ENCODE measurements around the gene ASB4.
A peak's percentile ranks its signal among the peaks of the same experiment; 100 is the strongest.
"Not testable (repeated sequence)": the region's sequence is repeated elsewhere in the genome, so short reads cannot be mapped to it uniquely, and the experiment has no call there.

ASB4 gene, protein sequence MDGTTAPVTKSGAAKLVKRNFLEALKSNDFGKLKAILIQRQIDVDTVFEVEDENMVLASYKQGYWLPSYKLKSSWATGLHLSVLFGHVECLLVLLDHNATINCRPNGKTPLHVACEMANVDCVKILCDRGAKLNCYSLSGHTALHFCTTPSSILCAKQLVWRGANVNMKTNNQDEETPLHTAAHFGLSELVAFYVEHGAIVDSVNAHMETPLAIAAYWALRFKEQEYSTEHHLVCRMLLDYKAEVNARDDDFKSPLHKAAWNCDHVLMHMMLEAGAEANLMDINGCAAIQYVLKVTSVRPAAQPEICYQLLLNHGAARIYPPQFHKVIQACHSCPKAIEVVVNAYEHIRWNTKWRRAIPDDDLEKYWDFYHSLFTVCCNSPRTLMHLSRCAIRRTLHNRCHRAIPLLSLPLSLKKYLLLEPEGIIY

DNA sequence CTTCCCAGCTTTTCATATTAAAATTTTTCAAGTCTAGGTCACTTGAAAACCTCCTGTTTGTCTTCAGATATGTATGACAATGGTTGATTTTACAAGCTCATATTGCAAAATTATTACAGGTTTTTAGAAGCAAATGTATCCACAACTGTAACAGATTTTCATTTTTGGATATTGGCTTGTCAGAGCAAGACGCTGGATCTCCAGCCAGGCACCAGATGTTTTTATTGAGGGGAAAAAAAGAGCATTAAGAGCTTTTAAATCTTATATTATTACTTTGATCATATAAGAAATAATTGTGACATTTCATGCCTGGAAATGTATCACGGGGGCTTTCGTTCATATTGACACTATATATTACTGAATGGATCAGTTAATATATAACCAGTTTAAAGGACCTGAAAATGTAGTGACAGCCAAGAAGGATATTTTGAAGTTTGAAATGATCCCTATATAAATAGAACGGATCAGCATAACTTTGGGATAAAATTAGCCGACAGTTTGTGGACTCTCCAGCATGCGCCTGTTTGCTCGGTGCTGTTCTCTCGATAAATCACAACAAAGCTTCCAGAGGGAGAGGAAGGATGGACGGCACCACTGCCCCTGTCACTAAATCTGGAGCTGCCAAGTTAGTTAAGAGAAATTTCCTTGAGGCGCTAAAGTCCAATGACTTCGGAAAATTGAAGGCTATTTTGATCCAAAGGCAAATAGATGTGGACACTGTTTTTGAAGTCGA lies at the start of gene ASB4:
Gene ASB4, plus strand, starts transcription at position 553 of the 733 bp plus-strand sequence. Its CDS starts 29 bp downstream, at position 582.
- no peak for DNase-seq

DNA sequence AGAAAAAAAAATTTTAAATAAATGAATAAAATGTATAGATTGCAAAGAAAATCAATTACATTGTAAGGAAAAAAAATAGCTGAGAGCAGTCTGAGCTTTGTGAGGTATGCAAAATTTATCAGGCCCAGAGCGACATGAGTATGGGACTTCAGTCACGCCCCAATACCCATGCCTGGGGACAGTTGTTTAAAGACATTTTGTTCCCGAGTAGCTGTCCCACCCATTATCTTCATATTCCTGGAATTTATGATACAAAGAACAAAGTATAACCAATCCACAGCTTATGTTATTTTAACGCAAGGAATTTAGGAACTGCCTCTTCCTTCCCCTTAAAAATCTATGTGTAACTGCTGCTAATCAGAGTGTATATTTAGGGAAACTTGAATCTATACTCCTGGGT lies 49.3 kb upstream of the ASB4 start:
- no peak for DNase-seq

DNA sequence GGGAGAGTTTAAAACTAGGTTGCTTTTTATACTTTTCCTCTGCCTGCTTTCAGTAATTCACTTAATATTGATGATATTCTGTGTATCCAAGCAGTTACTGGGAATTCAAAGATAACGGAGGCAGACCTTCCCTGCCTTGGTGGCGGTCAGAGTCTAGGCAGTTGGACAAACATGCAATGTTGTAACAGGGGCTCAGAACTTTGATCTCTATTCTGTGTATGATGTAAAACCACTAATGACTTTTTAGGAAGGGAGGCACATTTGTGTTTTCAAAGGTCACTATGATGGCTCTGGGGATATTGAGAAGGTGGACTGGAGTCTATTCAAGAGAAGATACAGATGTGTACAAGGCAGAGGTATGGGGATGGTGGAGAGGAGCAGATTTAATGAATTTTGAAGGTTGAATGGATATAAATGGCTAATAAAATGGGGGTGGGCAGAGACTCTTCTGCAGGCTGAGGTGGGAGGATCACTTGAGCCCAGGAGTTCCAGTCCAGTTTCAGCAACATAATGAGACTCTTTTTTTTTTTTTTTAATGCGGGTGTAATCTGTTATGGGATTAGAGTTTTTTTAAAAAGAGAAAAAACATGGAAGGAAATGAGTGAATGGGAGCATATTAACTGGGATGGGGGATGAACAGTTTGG lies 45.2 kb upstream of the ASB4 start:
- no peak for DNase-seq

DNA sequence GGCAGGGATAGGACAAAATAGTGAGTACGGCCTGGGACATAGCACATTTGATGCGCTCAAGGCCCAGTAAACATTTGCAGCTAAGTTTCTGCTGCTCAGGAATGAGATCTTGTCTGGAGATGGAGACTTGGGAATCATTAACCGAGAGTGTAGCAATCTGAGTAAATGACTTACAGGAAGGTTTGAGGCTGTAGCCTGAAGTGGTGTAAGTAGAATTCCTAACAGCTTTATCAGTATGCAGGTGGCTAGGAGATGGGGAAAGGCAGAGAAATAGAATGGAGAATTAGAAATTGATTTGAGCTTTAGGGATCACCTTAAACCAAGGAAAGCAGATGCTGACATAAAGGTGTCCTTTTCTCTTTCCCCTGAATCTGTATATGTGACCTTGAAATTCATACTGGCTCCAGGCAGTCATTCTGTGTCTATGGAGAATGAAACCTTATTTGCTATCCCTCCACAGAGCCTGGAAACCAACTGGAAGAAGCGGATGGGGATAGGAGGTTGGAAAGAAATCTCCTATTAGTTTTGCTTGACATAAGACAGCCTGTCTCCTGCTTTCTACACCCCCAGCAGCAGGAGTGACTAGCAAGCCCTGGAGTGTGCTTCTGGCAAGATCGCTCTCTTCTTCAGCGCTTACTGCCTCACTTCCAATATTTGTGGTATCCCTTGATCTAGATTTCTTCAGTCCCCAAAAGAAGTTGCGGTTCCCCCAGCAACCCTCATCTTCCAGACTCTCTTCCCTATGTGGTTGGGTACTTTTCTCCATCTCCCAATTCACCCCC lies 44.5 kb upstream of the ASB4 start:
- no peak for DNase-seq

DNA sequence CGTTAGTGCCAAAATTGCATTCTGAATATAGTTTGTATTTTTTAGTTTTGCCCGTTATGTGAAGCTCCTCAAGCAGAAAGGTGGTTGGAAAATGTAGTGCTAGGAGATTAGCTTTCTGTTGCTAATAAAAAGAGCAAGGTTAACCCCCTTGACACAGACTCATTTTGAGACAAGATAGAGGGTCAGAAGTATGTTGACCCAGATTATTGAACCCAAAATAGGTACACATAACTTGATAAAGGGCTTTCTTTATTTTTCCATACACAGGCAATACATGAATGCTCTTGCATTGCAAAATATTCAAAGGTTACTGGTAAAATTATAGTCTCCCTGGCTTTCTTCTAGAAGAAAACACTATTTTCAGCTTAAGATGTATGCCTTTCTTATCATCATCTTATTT lies 40.9 kb upstream of the ASB4 start:
- DNase-seq, result no peak

DNA sequence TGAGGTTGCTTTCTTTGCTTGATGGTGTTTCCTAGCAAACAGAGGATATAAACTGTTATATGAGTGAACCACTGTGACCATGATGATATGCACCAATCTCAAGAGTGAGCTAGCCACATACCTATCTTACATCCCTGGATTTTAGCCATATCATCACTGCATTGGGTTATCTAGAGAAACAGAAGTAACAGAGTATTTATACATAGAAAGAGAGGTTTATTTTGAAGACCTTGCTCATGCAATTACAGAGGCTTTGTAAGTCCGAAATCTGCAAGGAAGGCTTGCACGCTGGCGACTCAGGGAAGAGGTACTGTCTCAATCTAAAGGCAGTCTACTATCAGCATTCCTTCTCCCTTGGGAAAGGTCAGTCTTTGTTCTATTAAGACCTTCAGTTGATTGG lies 39.1 kb upstream of the ASB4 start:
- DNase-seq, result no peak

DNA sequence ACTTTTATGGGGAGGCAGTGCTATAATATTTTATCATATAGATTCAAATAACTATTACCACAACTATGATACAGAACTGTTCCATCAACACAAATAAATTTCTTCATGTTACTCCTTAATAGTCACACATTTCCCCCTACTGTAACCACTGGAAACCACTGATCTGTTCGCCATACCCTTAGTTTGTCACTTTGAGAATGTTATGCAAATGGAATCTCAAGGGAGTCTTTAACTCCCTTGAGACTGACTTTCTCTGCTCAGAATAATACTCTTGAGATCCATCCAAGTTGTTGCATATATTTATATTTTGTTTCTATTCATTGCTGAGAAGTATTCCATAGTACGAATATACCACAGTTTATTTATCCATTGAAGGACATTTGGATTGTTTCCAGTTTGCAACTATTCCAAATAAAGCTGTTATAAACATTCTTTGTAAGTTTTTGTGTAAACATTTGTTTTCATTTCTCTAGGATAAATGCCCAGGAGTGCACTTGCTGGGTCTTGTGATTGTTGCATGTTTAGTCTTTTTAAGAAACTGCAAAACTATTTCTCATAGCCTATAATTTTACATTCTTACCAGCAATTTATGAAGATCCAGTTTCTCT lies 31.2 kb upstream of the ASB4 start:
- no peak for DNase-seq

DNA sequence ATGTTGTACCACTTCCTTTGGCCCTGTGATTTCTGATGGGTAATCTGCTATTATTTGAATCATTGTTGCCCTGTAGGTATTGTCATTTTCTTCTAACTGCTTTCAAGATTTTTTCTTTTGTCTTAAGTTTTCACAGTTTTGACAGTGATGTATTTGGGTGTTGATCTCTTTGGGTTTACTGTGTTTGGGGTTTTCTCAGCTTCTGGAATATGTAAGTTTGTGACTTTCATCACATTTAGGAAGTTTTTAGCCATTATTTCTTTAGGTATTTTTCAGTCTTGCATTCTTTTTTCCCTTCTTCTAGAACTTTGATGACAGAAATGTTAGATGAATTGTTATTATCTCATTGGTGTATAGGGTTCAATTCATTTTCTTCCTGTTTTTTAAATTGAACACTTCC lies 27.8 kb upstream of the ASB4 start:
- no peak for DNase-seq

DNA sequence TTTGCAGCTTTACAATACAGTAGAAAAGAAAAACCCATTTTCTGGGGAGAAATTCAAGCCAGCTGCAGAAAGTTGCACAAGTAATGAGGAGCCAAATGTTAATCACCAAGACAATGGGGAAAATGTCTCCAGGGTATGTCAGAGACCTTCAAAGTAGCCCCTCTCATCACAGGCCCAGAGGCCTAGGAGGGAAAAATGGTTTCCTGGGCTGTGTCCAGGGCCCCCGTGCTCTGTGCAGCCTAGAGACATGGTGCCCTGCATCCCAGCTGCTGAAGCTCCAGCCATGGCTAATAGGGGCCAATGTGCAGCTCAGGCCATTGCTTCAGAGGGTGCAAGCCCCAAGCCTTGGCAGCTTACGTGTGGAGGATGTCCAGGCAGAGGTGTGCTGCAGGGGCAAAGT lies 25.1 kb upstream of the ASB4 start:
- not testable (repeated sequence) for DNase-seq

DNA sequence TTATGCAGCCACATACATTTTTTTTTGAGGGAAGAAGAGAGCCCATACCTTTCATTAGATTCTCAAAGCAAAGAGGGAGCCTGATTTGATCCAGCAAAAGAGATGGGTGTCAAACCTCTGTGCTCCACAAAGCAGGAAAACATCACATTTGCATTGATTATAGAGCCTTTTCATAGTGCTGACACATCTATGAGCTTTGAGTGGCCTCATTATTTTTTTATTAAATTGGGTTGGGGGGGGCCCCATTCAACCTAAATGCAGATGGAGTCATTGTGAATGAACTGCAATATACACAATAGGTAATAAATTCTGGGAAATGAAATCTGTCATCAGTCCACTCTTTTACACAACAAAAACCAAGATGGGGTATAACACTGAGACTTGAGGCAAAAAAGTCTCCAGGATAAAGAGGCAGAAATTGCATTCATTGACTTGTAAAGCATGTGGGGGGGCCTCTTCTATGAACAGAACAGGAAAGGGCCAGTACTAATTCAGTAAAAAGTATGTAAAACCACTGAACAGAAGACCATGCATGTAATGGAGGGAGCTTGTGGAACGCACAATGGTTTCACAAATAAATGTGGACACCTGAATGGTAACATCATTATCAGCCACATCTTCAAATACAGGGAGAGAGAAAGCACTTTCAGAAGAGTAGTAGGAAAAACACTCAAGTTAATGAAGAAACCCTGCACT lies 17.7 kb upstream of the ASB4 start:
- no peak for DNase-seq

DNA sequence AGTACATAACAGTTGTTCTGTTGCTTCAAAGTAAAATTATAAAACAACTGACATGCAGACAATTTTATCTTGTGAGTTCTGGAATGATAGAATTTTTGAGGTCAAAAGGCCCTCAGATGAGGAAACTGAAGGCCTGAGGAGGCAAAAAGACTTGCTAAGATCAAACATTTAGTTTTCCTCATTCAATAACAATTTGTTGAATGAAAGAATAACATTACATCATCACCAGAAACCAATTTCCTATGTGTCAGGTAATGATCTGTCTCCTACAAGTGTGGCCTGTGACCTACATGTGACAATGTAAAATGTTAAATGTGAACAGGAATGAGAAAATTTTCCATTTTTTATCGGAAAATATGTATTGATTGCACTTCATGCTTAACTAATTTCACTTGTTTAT lies 16.6 kb upstream of the ASB4 start:
- no peak for DNase-seq

DNA sequence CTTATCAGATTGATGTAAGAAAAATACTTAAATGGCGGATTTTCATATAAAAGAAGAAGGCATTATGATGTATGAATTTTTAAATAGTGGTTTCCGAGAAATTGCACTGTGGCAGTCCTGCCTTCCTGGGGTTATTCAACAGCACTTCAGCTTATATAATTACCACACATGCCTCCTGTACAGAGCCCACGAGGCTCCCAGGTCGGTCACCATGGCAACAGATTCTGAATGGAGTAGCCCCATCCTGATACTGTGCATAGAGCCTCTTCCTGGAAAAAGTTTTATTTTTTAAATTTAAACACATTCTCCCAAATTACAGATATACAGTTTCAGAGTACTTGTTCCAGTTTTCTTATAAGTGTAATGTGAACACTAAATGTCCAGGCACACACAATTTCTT lies 15.9 kb upstream of the ASB4 start:
- DNase-seq, result no peak

DNA sequence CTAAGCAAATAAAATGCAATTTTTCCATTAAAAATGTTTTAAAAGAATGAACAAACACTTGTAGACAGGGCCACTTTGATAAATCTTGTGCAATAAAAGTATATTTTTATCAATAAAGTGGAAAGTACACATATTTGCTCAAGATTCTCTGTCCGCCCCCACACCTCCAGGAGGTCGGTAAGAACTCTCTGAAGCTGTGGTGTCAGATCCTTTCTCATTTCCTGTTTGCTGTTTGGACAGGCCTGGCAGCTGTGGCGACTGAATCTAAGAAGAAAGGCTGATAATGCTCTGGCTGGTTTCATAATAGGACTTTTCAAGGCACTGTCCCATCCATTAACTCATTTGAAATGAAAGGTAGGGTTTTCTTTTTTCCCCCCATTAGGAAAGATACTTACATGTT lies 15.3 kb upstream of the ASB4 start:
- DNase-seq, result no peak

DNA sequence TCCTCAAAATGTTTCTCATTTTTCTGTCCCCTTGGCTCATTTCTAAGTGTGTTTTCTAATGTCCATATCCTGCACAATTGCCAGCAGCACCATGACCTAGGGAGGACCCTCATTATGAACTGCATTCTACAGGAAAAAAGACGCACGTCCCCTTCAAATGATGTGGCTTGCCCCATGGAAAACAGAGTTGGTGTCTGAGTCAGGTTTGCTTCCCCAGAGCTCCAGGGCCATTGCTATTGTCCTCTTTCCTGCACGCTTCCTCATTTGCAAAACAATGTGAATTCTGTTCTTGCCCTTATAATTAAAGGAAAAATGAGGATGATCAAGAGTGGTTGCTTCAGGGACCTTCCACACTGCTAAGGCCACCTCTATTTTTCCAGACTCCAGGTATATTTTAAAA lies 14.7 kb upstream of the ASB4 start:
- no peak for DNase-seq

DNA sequence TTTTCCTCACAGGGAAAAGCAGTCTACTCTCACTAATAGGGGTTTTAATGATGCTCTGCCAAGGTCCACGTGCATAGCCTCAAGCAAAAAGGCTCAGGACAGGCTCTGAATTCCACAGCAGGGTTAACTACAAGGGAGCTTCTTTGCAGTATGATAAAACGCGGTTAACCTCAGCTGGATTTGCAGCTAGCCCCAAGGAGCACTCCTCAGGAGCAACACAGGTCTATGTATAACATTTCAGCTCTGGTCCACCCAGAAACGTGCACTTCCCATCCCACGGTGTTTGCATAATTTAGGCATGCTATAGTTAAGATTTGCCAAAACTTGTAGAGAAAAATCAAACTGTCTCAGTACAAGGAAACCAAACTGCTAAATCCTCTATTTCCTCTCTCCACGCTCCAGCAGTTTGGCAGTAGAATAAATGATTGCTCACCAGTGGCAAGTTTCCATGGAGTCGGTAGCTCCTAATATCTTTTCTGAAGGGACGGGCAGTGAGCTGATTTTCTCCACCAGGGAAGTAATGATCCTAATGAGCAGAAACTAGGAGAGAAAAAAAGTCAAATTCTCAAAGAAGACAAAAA lies 13.1 kb upstream of the ASB4 start:
- DNase-seq, result no peak

DNA sequence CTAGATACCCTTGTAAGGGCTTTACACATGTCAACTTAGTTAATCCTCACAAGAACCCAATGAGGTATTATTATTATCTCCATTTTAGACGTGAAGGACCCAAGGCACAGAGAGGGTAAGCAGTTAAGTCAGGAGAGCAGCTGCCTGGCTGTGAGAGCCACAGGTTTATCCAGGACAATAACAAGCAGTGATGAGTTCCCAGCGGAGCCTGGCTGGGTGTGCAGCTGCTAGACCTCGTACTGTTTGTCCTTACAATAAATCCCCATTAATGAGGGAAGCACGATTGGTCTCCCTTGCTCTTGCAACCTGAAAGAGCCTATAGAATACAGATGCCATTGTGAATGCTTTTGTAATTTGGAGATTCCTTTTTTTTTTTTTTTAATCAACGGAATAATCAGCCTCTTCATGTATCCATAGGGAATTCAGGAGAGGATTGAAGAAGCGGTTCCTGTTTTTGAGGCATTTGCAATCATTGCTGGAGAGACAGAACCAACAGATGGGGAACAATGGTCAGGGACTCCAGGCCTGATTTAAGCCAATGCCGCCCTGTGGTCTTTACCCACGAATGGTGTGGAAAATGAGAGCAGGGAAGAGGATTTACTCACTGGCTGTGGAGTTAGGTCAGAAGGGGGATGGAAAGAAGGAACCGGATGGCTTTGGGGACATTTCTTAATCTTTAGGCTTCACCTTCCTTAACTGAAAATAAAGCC lies 12.3 kb upstream of the ASB4 start:
- no peak for DNase-seq

DNA sequence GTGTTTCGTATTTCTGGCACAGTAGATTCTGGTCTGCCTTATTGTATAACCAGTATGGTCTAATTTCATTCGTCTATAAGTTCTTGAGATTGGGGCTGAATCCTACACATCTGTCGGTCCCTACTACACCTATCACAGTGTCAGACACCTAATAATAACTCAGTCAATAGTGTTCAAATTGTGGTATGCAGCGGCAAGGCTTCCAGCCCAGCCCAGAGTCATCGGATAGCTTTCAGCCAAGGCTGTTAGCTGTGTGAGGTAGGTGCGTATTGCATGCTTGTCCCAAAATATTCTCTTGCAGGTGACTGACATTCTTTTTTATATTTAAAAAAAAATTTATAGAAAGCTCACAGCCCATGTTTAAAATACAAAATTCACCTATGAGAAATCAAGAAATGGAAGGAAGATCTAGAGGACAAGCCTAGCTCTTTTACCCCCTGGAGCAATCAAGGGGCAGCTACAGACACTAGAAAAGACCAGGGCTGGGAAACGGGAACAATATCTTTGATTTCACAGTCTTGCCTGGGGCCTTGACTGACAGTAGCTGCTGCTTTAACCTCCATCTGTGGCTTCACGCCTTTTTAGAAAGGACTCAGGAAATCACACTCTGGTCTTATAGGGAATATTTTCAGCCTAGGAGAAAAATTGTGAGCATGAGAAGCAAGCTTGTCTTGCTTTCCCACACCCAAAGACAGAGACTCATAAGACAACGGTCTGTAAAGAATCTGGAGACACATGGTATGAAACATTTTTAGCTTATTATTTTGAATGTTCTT lies 9.5 kb upstream of the ASB4 start:
- DNase-seq, result no peak

DNA sequence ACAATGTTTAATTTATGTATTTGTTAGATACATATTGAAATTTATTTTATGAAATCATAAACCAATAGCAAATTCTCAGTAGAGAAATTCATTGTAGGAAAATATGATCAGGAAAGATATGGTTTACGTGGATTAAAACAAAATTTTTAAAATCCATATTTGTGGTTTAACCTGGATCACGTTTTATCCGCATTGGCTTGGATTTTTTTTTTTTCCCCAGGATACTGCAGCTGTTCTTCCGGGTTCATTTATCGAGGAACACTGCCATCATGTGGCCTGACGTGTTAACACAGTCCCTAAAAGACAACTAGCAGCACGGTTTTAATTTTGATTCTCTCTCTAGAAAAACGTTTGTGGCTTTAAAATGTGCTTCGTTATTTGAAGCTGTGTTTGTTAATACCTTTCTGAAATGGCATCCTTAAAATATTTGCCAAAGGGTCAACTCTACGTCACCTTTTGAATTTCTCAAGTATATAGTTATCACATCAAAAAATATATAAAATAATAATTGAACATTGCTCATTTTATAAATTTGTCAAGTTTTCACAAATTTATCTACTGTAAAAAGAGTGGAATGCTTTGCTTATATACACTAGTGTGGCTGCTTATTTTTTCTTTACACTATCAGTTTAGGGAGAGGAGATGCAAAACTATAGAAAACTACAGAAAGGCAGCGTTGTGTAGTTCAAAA lies 8.7 kb upstream of the ASB4 start:
- DNase-seq, result peak; percentile 3

DNA sequence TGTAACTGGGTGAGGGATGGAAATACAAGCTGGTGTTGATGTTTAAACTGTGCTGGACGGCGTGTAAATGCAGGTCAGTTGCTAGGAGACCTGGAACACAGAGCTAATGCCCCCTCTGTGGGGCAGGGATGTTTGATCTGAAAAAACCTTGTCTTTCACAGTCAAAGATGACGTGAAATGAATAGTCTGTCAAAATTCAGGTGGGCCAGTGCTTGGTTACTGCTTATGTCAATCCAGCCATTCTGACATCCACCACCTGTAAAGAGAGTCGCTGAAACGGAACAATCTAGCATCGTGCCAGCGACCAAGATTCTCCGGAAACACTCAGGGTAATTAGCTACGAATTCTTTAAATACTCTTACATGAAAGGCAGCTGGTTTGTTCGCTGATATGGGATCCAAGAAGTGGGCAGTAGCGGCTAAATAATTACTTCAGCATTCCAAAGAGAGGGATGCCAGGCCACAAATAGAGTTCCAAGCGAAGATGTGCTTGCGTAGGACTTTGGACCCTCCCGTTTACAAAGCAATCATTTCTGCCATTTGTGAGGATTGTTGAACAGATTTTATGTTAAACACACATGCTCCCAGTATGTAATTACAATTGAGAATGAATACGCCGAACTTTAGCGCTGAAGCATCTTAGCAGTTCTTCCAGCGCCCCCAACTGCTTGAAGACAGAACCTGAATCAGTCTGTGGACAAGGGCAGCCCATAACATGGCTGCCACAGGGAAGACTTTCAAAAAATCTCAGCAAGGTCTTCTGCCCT lies 7.3 kb upstream of the ASB4 start:
- no peak for DNase-seq
